ENCODE measurements around the gene SLC38A10.

The SLC38A10 gene

DNA sequence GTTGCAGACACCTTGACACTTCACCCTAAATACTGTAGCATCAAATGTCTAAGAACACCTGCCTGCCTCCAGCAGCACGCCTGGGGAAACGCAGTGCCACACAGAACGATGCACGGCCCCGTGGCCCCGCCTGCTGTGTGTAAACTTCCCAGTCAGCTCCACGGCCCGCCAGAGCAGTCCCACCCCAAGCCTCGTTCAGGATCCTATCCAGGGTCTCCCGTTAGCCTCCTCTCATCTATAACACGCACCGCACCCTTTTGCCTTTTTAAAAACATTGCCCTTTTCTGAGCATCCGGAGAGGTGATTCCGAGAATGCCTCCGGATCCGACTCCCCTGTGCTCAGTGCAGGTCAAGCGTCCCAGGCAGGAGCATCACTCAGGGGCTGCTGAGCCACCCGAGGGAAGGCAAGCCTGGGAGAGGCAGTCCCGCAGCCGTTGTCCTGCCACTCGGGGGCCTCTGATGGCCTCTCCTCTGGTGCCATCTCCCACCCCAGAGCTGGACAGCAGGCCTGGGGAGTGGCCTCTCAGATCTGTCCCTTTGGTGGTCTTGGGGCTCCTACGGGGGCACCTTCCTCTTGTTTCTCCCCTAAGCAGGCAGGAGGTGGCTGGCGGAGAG is 37.9 kb upstream of the SLC38A10 start:
- Histone ChIP-seq H3K27me3 (peaks cover 85% of the 10 kb centered on the region), H3K27ac (no peak overlapping the region), H3K9me3 (no peaks in the 10 kb centered on the region), H3K4me1 (ENCODE audit: control insufficient read depth in 1 of 2, insufficient read depth in 1 of 2, low read depth in 1 of 2, low read length in 1 of 2) (peaks cover 8 to 10% of the 10 kb centered on the region in 2 experiments), H3K4me3 (ENCODE audit: low read depth in 1 of 2, low read length in 1 of 2) (no peak overlapping the region), H3K36me3 (no peaks in the 10 kb centered on the region)
- TF ChIP-seq, protein P1, sequence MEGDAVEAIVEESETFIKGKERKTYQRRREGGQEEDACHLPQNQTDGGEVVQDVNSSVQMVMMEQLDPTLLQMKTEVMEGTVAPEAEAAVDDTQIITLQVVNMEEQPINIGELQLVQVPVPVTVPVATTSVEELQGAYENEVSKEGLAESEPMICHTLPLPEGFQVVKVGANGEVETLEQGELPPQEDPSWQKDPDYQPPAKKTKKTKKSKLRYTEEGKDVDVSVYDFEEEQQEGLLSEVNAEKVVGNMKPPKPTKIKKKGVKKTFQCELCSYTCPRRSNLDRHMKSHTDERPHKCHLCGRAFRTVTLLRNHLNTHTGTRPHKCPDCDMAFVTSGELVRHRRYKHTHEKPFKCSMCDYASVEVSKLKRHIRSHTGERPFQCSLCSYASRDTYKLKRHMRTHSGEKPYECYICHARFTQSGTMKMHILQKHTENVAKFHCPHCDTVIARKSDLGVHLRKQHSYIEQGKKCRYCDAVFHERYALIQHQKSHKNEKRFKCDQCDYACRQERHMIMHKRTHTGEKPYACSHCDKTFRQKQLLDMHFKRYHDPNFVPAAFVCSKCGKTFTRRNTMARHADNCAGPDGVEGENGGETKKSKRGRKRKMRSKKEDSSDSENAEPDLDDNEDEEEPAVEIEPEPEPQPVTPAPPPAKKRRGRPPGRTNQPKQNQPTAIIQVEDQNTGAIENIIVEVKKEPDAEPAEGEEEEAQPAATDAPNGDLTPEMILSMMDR (IDR thresholded peaks at IDR 0.05), result no peak

DNA sequence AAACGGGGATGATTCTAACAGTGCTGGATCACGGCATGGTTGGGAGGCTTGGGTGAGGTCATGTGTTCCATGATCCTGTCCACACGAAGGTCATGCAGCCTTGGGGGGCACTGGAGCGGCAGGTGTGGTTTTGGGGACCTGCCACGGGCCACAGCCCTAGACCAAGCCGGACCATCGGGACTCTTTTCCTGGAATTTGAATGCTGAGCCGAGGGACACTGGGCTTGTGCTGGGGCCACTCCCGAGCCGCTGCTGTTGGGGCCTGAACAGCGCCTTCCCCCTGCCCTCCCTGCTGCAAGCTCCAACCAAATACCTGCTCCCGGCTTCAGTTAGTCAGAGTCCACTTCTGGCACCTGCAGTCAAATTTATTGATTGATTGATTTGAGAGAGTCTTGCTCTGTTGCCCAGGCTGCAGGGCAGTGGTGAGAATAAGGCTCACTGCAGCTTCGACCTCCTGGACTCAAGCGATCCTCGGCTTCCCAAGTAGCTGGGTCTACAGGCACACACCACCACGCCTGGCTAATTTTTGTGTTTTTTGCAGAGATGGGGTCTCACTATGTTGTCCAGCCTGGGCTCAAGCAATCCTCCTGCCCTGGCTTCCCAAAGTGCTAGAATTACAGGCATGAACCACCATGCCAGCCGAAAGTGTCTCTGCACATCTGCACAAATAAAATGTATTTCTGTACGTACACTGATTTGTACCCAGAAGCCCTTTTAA is 37.2 kb upstream of the SLC38A10 start:
- peaks cover 16 to 17% of the 10 kb centered on the region in 2 experiments for H3K4me1 ChIP-seq (ENCODE audit: control insufficient read depth in 1 of 2, insufficient read depth in 1 of 2, low read depth in 1 of 2, low read length in 1 of 2)
- no peaks in the 10 kb centered on the region for H3K9me3 ChIP-seq
- TF ChIP-seq, protein P1 (IDR thresholded peaks at IDR 0.05), result no peak
- no peak overlapping the region for H3K4me3 ChIP-seq (ENCODE audit: low read depth in 1 of 2, low read length in 1 of 2)
- no peaks in the 10 kb centered on the region for H3K36me3 ChIP-seq
- no peak overlapping the region for H3K27ac ChIP-seq
- H3K27me3 ChIP-seq, result peaks cover 77% of the 10 kb centered on the region

DNA sequence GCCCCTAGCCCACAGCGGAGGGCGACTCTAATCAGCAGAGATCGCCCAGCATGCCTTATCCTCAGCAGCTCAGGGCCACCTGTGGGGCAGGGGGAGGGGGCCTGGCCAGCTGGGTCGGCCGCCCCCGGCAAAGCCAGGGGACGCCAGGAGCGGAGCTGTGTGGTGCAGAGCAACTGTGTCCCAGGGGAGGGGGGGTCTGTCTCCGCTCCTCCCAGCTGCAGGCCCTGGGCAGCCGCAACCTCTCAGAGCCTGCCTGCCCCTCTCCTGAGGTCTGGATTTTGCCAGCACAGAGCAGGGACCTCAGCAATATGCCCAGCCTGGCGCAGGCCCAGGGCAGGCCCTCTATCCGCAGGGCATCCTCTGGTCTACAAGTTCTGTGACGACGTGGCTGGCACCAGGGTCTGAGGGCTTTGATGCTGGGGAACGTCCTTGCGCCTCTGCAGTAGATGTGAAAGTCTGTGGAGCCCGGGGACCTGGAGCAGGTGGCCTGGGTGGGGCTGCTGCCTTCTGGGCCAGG is 36.5 kb upstream of the SLC38A10 start:
- no peaks in the 10 kb centered on the region for H3K9me3 ChIP-seq

DNA sequence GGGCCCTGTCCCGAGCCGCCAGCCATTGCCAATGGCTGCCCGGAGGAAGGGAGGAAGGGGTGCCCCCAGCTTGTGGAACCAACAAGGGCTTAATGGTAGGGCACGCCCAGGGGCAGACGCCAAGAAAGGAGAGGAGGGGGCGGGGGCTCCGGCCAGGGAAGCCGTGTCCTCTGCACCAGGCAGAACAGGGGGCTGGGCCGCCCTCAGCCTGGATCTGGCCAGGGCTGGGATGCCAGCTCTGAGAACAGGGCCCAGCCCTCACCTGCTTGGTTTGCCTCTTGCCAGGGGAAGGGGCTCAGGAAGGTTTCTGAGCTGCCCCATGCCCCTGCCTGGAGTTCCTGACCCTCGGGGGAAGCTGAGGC is 35.8 kb upstream of the SLC38A10 start:
- no peaks in the 10 kb centered on the region for H3K36me3 ChIP-seq
- H3K9me3 ChIP-seq, result no peaks in the 10 kb centered on the region
- no peak overlapping the region for H3K27ac ChIP-seq
- TF ChIP-seq, protein P1 (IDR thresholded peaks at IDR 0.05), result no peak
- peaks cover 30 to 31% of the 10 kb centered on the region in 2 experiments for H3K4me1 ChIP-seq (ENCODE audit: control insufficient read depth in 1 of 2, insufficient read depth in 1 of 2, low read depth in 1 of 2, low read length in 1 of 2)
- no peak overlapping the region for H3K4me3 ChIP-seq (ENCODE audit: low read depth in 1 of 2, low read length in 1 of 2)
- peaks cover 66% of the 10 kb centered on the region for H3K27me3 ChIP-seq

More for the DNA sequence above, 36.5 kb upstream of the SLC38A10 start:
- H3K27me3 ChIP-seq, result peaks cover 70% of the 10 kb centered on the region
- H3K4me1 ChIP-seq (ENCODE audit: control insufficient read depth in 1 of 2, insufficient read depth in 1 of 2, low read depth in 1 of 2, low read length in 1 of 2), result peaks cover 22 to 24% of the 10 kb centered on the region in 2 experiments
- TF ChIP-seq, protein P1 (IDR thresholded peaks at IDR 0.05), result no peak
- no peak overlapping the region for H3K4me3 ChIP-seq (ENCODE audit: low read depth in 1 of 2, low read length in 1 of 2)
- H3K36me3 ChIP-seq, result no peaks in the 10 kb centered on the region
- no peak overlapping the region for H3K27ac ChIP-seq

DNA sequence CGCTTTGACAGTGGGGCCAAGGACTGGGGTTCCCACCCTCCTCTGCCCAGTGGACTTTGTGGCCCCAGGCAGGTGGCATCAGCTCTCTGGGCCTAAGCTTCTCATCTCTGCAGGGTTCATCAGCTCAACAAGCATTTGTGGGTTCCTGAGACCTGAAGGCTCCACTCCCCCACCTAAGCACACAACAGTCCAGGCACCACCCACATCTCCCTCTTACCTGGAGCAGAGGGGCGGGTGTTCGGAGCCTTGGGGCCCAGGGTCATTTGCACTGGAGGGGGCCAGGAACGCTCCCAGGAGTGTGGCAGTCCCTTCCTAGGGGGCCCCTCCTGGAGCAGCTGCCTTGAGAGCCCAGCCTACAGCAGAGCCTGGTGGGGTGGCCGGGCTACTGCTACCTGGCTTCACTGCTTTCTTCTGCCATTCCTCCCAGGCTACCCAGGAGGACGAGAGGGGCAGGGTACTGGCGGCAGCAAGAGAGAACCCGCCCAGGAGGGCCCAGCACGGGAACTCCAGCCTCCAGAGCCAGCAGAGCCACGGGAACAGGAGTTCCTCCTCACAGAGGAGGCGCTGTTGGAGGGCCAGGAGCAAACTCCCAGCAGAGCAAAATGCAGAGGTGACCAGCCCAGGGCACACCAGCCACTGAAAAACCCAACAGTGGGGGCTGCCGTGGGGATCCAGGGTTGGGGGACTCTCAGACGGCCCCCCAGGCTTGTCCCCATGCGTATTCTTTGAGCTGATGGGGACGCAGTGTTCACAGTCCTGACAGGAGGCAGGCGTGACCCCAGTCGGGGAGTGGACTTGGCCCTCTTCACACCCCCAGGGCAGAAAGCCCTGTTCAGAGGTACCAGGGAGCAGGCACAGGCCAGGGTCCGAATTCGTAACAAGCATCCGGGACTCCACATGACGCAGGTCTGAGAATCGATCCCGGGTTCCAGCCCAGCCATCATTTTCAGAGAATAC is 35.1 kb upstream of the SLC38A10 start:
- no peak overlapping the region for H3K27ac ChIP-seq
- H3K4me1 ChIP-seq (ENCODE audit: control insufficient read depth in 1 of 2, insufficient read depth in 1 of 2, low read depth in 1 of 2, low read length in 1 of 2), result peaks cover 36 to 38% of the 10 kb centered on the region in 2 experiments
- TF ChIP-seq, protein P1 (IDR thresholded peaks at IDR 0.05), result no peak

More for the DNA sequence above, 35.1 kb upstream of the SLC38A10 start:
- H3K4me3 ChIP-seq (ENCODE audit: low read depth in 1 of 2, low read length in 1 of 2), result no peak overlapping the region
- no peaks in the 10 kb centered on the region for H3K36me3 ChIP-seq
- peaks cover 59% of the 10 kb centered on the region for H3K27me3 ChIP-seq
- no peaks in the 10 kb centered on the region for H3K9me3 ChIP-seq
